HEK293 (cell line): Measurements from ENCODE around the gene OR2V1.

Experiments
- CTCF ChIA-PET: fragments of 350-600 bp; formaldehyde crosslinking; extraction: SDS; loops from one replicate; lab custom pipeline; 2021; ENCODE audit warnings: antibody characterized with exemption; lab: Yijun Ruan, JAX
- POLR2A ChIA-PET: fragments of 300-600 bp; formaldehyde crosslinking; extraction: SDS; loops from one replicate; lab custom pipeline; 2020; ENCODE audit warnings: antibody characterized with exemption, inconsistent platforms; lab: Yijun Ruan, JAX
- H3K27ac ChIP-seq: fragments of 200-500 bp; sonication (Bioruptor generic); 2 replicates; pipeline ENCODE4 v1.5.1; 2014; ENCODE audit warnings: low read depth, low read length, control low read depth, inconsistent platforms; ENCODE audit errors: extremely low read depth
- H3K36me3 ChIP-seq, 2 experiments: fragments of 200-500 bp in 1 of 2; sonication (Bioruptor generic) in 1 of 2; 1 replicate in 1 of 2; 2 replicates in 1 of 2; pipeline ENCODE4 v1.5.1; 2014 to 2017; ENCODE audit warnings: inconsistent platforms in 2 of 2, low read length in 2 of 2; ENCODE audit not compliant: control insufficient read depth in 2 of 2, insufficient read depth in 1 of 2
- H3K4me1 ChIP-seq: fragments of 200-500 bp; sonication (Bioruptor generic); 2 replicates; pipeline ENCODE4 v1.5.1; 2014; ENCODE audit warnings: mild to moderate bottlenecking, low read length, inconsistent platforms; ENCODE audit not compliant: control insufficient read depth, insufficient read depth
- H3K4me3 ChIP-seq: 2 replicates; pipeline ENCODE4 v1.5.1; 2011; ENCODE audit warnings: low read depth, mild to moderate bottlenecking, control low read depth, low read length, moderate library complexity
- H3K9me3 ChIP-seq: fragments of 200-500 bp; sonication (Bioruptor generic); 2 replicates; pipeline ENCODE4 v1.5.1; 2014; ENCODE audit warnings: low read depth, low read length, inconsistent platforms; ENCODE audit not compliant: control insufficient read depth, insufficient read depth
- BCL11B ChIP-seq: fragments of 450-650 bp; formaldehyde crosslinking; IDR thresholded peaks from 2 replicates; pipeline ENCODE4 v1.5.1; 2016; ENCODE audit warnings: low read depth, missing biosample characterization, missing genetic modification characterization
- GLI2 ChIP-seq: fragments of 450-650 bp; formaldehyde crosslinking; IDR thresholded peaks from 2 replicates; pipeline ENCODE4; 2017; ENCODE audit warnings: missing biosample characterization, missing genetic modification characterization, low read depth, borderline replicate concordance
- GLIS1 ChIP-seq: fragments of 450-650 bp; formaldehyde crosslinking; IDR thresholded peaks from 2 replicates; pipeline ENCODE4 v1.5.1; 2016; ENCODE audit warnings: missing biosample characterization, missing genetic modification characterization
- HOXD13 ChIP-seq: sonication (generic); formaldehyde crosslinking; IDR thresholded peaks from 2 replicates; pipeline ENCODE4 v1.8.0; 2022; ENCODE audit warnings: missing genetic modification reagents, borderline replicate concordance
- IKZF3 ChIP-seq: fragments of 450-650 bp; IDR thresholded peaks from 2 replicates; pipeline ENCODE4 v1.5.0; 2018; ENCODE audit warnings: missing biosample characterization, mild to moderate bottlenecking, missing genetic modification characterization, moderate library complexity
- MYNN ChIP-seq: fragments of 450-650 bp; formaldehyde crosslinking; IDR thresholded peaks from 2 replicates; pipeline ENCODE4 v1.5.1; 2016; ENCODE audit warnings: missing biosample characterization, missing genetic modification characterization, borderline replicate concordance
- OSR2 ChIP-seq: fragments of 450-650 bp; formaldehyde crosslinking; IDR thresholded peaks from 2 replicates; pipeline ENCODE4 v1.5.1; 2016; ENCODE audit warnings: missing biosample characterization, missing genetic modification characterization
- RBAK ChIP-seq: fragments of 450-650 bp; formaldehyde crosslinking; IDR thresholded peaks from 2 replicates; pipeline ENCODE4 v1.5.1; 2016; ENCODE audit warnings: missing biosample characterization, missing genetic modification characterization
- REPIN1 ChIP-seq: fragments of 450-650 bp; formaldehyde crosslinking; IDR thresholded peaks from 2 replicates; pipeline ENCODE4 v1.5.1; 2017; ENCODE audit warnings: missing biosample characterization, missing genetic modification characterization, low read depth
- SP2 ChIP-seq: fragments of 450-650 bp; formaldehyde crosslinking; IDR thresholded peaks from 2 replicates; pipeline ENCODE4 v1.5.1; 2016; ENCODE audit warnings: missing biosample characterization, missing genetic modification characterization
- ZBTB20 ChIP-seq: fragments of 450-650 bp; formaldehyde crosslinking; IDR thresholded peaks from 2 replicates; pipeline ENCODE4 v1.5.1; 2016; ENCODE audit warnings: missing biosample characterization, missing genetic modification characterization
- ZNF175 ChIP-seq: fragments of 450-650 bp; formaldehyde crosslinking; IDR thresholded peaks from 2 replicates; pipeline ENCODE4 v1.5.1; 2016; ENCODE audit warnings: missing biosample characterization, missing genetic modification characterization
- ZNF302 ChIP-seq: fragments of 450-650 bp; formaldehyde crosslinking; IDR thresholded peaks from 2 replicates; pipeline ENCODE4 v1.5.1; 2016; ENCODE audit warnings: missing biosample characterization, missing genetic modification characterization, low read depth
- ZNF335 ChIP-seq: fragments of 450-650 bp; formaldehyde crosslinking; conservative IDR thresholded peaks from 2 replicates; pipeline ENCODE4 v1.5.1; 2016; ENCODE audit warnings: missing biosample characterization, missing genetic modification characterization
- ZNF37A ChIP-seq: fragments of 450-650 bp; IDR thresholded peaks from 2 replicates; pipeline ENCODE4 v1.5.1; 2018; ENCODE audit warnings: missing biosample characterization, missing genetic modification characterization
- ZNF394 ChIP-seq: fragments of 450-650 bp; formaldehyde crosslinking; IDR thresholded peaks from 2 replicates; pipeline ENCODE4 v1.5.1; 2016; ENCODE audit warnings: missing biosample characterization, missing genetic modification characterization, mild to moderate bottlenecking, moderate library complexity, borderline replicate concordance
- ZNF416 ChIP-seq: fragments of 450-650 bp; formaldehyde crosslinking; IDR thresholded peaks from 2 replicates; pipeline ENCODE4 v1.5.1; 2016; ENCODE audit warnings: missing biosample characterization, missing genetic modification characterization
- ZNF514 ChIP-seq: fragments of 450-650 bp; formaldehyde crosslinking; IDR thresholded peaks from 2 replicates; pipeline ENCODE4 v1.5.1; 2016; ENCODE audit warnings: missing biosample characterization, missing genetic modification characterization
- ZNF555 ChIP-seq: fragments of 450-650 bp; formaldehyde crosslinking; conservative IDR thresholded peaks from 2 replicates; pipeline ENCODE4 v1.5.1; 2017; ENCODE audit warnings: missing biosample characterization, mild to moderate bottlenecking, missing genetic modification characterization, inconsistent platforms
- ZNF560 ChIP-seq: fragments of 450-650 bp; formaldehyde crosslinking; IDR thresholded peaks from 2 replicates; pipeline ENCODE4 v1.5.1; 2017; ENCODE audit warnings: missing biosample characterization, missing genetic modification characterization, borderline replicate concordance
- ZNF610 ChIP-seq: fragments of 450-650 bp; formaldehyde crosslinking; IDR thresholded peaks from 2 replicates; pipeline ENCODE4 v1.5.1; 2016; ENCODE audit warnings: missing biosample characterization, missing genetic modification characterization, borderline replicate concordance
- ZNF623 ChIP-seq: fragments of 450-650 bp; formaldehyde crosslinking; IDR thresholded peaks from 2 replicates; pipeline ENCODE4 v1.5.1; 2016; ENCODE audit warnings: missing biosample characterization, missing genetic modification characterization
- ZNF626 ChIP-seq: fragments of 450-650 bp; sonication (Bioruptor Pico); formaldehyde crosslinking; IDR thresholded peaks from 2 replicates; pipeline ENCODE4 v1.5.1; 2018; ENCODE audit warnings: missing biosample characterization, missing genetic modification characterization, inconsistent platforms
- ZNF843 ChIP-seq: fragments of 450-650 bp; formaldehyde crosslinking; IDR thresholded peaks from 2 replicates; pipeline ENCODE4 v1.5.1; 2016; ENCODE audit warnings: missing biosample characterization, missing genetic modification characterization
- TF ChIP-seq, protein P1 (sequence below): fragments of 450-650 bp; formaldehyde crosslinking; IDR thresholded peaks from 2 replicates; pipeline ENCODE4 v1.5.1; 2016; ENCODE audit warnings: missing biosample characterization, missing genetic modification characterization
- TF ChIP-seq, protein P2 (sequence below): fragments of 450-650 bp; formaldehyde crosslinking; IDR thresholded peaks from 2 replicates; pipeline ENCODE4 v1.5.1; 2016; ENCODE audit warnings: missing biosample characterization, missing genetic modification characterization

The OR2V1 gene

DNA sequence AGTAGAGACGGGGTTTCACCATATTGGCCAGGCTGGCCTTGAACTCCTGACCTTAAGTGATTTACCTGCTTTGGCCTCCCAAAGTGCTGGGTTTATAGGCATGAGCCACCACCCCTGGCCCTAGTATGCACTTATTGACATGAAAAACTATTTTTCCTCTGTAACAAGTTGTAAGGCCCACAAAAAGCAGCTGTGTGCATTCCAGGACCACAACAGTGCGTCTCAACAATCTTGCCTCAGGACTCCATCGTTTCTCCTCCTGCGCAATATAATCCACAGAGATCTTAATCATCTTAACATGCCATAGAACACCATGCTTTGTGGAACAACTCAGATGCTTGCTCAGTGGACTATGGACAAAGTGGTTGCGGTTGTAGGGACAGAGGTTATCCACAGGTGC lies 10.2 kb downstream of the OR2V1 start:
- CTCF ChIA-PET = no interaction called here
- TF ChIP-seq HOXD13 (CRISPR knock-in tag) (no peak), REPIN1 (tag by site-specific recombination) (no peak), IKZF3 (tag by site-specific recombination) (no peak), ZNF335 (tag by site-specific recombination) (no peak), GLI2 (tag by site-specific recombination) (no peak), RBAK (tag by site-specific recombination) (no peak), BCL11B (tag by site-specific recombination) (no peak), SP2 (tag by site-specific recombination) (no peak)
- TF ChIP-seq, protein P1, sequence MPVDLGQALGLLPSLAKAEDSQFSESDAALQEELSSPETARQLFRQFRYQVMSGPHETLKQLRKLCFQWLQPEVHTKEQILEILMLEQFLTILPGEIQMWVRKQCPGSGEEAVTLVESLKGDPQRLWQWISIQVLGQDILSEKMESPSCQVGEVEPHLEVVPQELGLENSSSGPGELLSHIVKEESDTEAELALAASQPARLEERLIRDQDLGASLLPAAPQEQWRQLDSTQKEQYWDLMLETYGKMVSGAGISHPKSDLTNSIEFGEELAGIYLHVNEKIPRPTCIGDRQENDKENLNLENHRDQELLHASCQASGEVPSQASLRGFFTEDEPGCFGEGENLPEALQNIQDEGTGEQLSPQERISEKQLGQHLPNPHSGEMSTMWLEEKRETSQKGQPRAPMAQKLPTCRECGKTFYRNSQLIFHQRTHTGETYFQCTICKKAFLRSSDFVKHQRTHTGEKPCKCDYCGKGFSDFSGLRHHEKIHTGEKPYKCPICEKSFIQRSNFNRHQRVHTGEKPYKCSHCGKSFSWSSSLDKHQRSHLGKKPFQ (tag by site-specific recombination) = no peak
- H3K27ac ChIP-seq = no peak overlapping the region
- POLR2A ChIA-PET = no interaction called here
- no peaks in the 10 kb centered on the region for H3K9me3 ChIP-seq
- no peaks in the 10 kb centered on the region for H3K36me3 ChIP-seq
- H3K4me3 ChIP-seq = no peak overlapping the region
- H3K4me1 ChIP-seq = no peaks in the 10 kb centered on the region

DNA sequence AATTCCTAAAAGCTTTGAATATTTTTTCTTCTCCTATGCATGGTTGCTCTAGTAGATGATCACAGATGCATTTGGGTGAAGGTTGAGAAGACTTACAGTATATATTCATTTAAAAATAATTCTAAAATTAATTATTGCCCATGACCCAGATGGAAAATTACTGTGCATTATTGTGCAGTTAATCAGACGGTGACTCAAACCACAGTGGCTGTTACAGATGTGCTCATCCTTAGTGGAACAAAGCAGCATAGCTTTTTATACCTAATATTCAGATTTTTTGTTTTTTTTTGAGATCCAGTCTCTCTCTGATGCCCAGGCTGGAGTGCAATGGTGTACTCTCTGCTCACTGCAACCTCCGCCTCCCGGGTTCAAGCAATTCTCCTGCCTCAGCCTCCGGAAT lies 10.7 kb downstream of the OR2V1 start:
- Histone ChIP-seq H3K27ac (no peak overlapping the region), H3K9me3 (no peaks in the 10 kb centered on the region), H3K4me1 (no peaks in the 10 kb centered on the region), H3K36me3 (no peaks in the 10 kb centered on the region), H3K4me3 (no peak overlapping the region)
- POLR2A ChIA-PET = no interaction called here
- CTCF ChIA-PET = interaction anchor here (1.1 kb wide), 1 partner anchor 252 kb away, joined by 3 read pairs; no protein-coding TSS in a partner anchor
- TF ChIP-seq ZNF394 (no peak), ZBTB20 (tag by site-specific recombination) (no peak), OSR2 (no peak), ZNF623 (no peak), MYNN (tag by site-specific recombination) (no peak), ZNF514 (tag by site-specific recombination) (no peak), ZNF610 (tag by site-specific recombination) (no peak), ZNF560 (tag by site-specific recombination) (no peak), HOXD13 (CRISPR knock-in tag) (no peak), ZNF175 (tag by site-specific recombination) (no peak), ZNF416 (tag by site-specific recombination) (no peak), ZNF843 (tag by site-specific recombination) (no peak), ZNF37A (tag by site-specific recombination) (no peak), ZNF626 (tag by site-specific recombination) (no peak), ZNF555 (tag by site-specific recombination) (no peak), GLIS1 (no peak), ZNF302 (tag by site-specific recombination) (no peak)
- TF ChIP-seq, protein P2, sequence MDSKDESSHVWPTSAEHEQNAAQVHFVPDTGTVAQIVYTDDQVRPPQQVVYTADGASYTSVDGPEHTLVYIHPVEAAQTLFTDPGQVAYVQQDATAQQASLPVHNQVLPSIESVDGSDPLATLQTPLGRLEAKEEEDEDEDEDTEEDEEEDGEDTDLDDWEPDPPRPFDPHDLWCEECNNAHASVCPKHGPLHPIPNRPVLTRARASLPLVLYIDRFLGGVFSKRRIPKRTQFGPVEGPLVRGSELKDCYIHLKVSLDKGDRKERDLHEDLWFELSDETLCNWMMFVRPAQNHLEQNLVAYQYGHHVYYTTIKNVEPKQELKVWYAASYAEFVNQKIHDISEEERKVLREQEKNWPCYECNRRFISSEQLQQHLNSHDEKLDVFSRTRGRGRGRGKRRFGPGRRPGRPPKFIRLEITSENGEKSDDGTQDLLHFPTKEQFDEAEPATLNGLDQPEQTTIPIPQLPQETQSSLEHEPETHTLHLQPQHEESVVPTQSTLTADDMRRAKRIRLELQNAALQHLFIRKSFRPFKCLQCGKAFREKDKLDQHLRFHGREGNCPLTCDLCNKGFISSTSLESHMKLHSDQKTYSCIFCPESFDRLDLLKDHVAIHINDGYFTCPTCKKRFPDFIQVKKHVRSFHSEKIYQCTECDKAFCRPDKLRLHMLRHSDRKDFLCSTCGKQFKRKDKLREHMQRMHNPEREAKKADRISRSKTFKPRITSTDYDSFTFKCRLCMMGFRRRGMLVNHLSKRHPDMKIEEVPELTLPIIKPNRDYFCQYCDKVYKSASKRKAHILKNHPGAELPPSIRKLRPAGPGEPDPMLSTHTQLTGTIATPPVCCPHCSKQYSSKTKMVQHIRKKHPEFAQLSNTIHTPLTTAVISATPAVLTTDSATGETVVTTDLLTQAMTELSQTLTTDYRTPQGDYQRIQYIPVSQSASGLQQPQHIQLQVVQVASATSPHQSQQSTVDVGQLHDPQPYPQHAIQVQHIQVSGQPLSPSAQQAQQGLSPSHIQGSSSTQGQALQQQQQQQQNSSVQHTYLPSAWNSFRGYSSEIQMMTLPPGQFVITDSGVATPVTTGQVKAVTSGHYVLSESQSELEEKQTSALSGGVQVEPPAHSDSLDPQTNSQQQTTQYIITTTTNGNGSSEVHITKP (tag by site-specific recombination) = no peak
